Umbilical cord (tissue), 2 donors: Measurements from ENCODE around the gene HS6ST1. TPM values are rescaled to one million over a fixed set of nuclear protein-coding genes. Genes with fewer than 3 reads are reported as not detected.
A peak's percentile ranks its signal among the peaks of the same experiment; 100 is the strongest.
"Not testable (repeated sequence)": the region's sequence is repeated elsewhere in the genome, so short reads cannot be mapped to it uniquely, and the experiment has no call there.

ENCODE experiments used
- DNase-seq: peaks from one replicate; pipeline ENCODE4 v3.0.0-alpha.2; 2015; ENCODE audit warnings: low spot score
- total RNA-seq: library from RNA; depleted of rRNA; stranded (reverse); fragments of >200 nt; gene quantifications from one replicate; pipeline ENCODE4 v1.2.3, GENCODE V29; 2014; ENCODE audit warnings: low replicate concordance; ENCODE audit not compliant: insufficient read depth

HS6ST1 gene
- total RNA-seq, 1 donor from 2014 or later = 23.6 TPM

DNA sequence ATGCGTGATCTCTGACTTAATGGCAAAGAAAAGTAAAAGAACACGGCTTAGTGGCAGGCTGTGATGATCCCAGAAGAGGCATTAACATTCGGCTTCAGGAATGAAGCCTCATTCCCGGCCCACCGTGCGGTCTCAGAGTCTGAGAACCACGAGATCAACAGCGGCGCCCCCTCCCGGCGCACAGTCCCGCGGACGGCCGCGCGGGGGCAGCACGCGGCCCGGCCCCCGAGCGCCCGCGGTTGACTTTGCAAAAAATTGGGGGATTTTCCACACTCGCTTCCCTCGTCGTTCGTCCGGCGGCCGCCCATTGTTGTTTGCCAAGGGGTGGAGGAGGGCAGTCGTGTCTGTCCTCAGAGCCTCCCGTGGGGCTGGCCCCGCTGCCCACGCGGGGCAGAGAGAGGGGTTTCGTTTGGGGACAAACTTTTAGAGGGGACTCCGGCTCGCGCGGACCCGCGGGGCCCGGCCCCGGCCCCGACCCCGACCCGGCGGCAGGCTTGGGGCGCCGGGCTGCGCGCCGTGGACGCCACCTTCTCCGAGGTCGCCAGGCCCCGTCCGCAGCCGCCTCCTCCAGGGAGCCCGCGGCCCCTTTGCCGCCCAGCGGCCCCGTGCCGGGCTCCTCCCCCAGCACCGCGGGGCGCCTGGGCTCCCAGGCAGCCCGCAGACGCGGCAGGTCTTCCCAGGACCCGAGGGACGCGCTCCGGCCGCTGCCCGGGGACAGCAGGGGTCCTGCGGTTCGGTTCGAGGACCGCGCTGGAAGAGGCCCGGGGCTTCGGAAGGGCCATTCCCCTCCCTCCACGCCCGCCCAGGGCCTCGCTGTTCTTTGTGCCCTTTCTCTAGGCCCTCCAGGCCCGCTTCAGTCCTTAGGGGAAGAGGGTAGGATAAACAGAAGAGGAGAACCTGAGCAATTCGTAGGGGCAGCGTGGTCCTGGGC, 3.4 kb upstream of the HS6ST1 start:
- DNase-seq = peak; percentile 90

DNA sequence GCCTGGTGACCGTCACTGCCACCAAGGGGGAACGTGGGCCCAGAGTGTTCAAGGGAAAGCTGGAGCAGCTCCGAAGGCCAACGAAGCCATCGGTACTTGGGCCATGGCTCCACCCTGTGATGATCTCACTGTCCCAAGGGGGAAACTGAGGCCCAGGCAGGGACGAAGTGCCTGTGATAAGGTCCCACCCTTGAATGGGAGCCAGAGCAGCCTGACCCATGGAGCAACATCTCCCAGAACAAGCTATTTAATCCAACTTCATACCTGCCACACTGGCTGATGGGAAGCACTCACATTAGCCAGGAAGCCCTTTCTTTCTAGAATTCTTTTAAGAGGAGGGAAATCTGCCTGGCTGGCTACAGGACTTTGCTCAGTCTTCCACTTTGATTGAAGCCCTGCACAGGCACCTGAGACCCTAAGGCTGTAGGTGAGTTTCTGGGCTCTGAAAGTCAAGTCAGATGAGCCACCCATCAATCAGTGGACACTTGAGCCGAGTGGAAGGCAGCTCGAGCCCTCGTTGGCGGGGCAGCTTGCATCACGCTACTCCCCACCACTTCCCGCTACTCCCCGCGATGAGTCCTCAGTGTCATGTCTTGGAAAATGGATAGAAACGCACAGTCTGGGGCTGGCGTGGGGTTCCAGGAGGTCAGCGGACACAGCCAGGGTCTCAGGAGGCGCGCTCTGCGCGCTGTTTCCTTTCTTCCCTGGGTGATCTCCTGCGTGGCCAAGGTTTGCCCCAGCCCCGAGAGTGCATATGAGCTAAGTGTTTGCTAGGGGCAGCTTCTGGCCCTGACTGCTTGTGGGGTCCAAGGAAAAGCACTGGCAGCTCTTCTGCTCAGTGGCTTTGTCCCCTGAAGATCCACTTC, 2.5 kb upstream of the HS6ST1 start:
- no peak for DNase-seq

DNA sequence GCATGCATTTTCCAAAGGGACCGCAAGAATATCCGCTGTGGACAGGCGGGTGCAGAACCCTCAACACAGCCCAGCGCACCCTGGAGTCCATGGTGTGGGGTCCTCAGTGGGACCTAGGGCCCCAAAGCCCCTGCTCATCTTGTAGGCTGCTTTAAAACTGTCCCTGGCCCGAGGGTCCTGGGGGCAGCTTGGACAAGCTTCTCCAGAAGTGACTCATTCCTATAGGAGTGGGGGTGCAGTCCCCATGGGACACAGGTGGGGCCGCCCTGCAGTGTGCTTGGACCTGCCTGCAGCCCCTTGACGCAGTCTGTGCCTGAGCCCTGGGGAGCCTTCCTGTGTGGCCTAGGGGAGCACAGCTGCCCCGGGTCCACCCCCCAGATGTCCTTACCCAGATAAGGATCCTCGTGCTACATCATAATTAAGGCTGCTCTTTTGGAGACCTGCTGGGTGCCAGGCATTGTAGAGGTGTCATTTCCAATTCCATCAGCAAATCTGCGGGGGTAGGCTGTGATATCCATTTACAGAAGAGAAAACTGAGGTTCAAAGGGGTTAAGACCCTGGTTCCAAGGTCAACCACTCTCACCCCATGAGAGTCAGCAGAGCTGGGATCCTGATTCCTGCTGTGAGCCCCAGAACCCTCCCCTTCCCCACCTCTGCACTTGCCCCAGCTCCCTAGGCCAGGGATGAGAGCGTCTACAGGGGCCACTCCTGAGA, 1.7 kb upstream of the HS6ST1 start:
- DNase-seq = no peak

DNA sequence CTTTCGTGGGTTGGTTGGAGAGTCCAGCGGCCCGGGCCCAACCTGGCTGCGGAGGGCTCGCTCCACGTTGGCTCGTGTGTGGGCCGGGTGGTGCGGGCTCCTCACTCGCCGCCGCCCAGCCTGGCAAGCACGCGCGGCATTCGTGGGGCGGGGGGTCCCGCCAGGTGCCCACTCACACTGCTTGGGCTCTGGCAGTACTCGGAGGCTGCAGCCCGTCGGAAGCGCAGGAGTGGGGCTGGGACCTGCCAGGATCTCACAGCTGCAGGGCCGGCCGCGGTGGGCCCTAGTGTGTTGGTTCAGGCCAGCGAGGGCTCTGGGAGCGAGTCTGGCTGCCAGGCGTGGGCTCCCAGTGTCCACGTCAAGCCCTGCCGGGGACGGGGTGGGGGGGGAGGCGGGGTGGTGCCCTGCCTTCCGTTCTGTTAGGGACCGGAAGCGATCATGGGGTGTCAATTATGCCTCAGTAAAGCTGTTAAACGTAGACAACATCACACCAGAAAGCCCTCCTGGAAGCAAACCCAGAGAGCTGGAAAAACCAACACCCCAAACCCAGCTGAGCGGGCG, 1.0 kb upstream of the HS6ST1 start:
- no peak for DNase-seq

DNA sequence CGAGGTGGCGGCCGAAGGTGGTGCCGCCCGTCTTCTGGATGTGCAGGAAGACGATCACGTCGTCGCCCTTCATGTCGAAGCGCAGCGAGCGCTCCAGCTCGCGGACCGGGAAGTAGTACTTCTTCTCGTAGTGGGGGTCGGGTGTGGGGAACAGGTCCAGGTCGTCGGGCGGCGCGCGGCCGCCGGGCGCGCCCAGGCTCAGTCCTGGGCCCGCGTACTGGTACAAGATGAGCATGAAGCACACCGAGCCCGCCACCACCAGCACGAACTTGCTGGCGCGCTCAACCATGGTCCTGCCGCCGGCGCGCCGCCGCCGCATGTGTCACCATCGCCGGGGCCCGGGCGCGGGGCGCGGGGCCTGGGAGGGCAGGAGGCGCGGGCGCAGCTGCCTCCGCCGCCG, 423 bp downstream of the HS6ST1 start:
- DNase-seq = not testable (repeated sequence)

DNA sequence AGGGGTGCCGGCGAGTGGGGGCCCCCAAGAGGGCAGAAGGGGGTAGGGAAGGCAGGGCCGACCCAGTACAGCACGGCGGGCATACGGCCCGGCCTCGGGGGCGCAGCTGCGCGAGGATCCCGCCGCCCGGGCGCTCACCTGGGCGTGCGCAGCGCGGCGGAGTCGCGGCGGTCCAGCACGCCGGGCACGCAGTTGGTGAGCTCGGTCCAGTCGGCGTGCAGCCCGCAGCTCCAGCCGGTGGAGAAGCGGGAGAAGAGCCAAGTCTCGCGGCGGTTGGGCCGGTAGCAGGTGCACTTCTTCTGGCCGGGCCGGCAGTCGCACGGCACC, 806 bp downstream of the HS6ST1 start:
- DNase-seq = not testable (repeated sequence)

DNA sequence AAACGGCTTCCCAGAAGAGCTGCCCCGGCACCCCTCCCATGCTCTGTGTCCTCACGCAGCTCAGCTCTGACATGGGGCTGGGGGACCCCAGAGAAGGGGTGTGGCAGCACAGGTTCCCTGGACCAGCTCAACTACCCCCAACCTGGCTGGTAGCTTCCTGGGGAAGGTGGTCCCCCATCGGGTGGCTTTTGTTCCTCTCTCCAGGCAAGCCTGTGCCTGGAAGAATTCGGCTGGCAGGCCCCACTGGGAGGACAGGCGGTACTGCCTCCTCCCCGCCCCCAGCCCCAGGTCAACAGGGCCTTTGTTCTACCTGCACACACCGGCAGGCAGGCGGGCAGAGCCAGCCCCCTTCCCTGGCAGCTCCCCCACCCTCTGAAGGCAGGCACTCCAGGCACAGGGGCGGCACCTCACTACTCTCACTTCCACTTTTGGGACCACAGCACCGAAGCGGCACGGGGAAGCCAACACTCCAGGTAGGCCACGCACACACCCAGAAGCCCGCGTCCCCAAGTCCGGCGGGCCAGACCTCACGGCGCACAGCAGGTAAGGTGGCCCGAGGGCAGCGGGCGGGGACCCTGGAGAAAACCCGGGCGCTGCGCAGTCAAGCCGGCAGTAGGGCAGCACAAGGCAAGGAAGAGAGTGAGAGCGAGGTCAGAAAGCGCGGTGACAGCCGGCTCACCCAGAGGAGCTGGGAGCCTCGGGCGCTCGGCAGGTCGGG, 1.3 kb downstream of the HS6ST1 start:
- DNase-seq = no peak

DNA sequence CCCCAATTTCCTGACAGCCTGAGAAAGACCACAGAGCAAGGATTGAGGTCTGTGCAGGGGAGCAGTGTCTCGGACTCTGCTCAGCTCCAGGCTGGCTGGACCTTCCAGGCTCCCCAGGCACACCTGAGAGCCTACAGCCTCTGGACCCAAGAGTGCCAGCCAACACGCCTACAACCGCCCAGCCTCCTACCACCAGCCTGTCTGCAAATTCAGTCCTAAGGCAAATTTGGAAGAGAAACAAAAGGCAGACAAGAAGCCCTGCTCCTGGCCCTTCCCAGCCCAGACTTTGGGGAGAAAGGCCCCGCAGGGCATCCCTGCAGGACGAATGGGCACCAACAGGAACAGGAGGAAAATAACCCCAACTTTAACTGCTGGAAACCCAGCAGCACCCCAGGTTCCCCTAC, 1.9 kb downstream of the HS6ST1 start:
- no peak for DNase-seq

DNA sequence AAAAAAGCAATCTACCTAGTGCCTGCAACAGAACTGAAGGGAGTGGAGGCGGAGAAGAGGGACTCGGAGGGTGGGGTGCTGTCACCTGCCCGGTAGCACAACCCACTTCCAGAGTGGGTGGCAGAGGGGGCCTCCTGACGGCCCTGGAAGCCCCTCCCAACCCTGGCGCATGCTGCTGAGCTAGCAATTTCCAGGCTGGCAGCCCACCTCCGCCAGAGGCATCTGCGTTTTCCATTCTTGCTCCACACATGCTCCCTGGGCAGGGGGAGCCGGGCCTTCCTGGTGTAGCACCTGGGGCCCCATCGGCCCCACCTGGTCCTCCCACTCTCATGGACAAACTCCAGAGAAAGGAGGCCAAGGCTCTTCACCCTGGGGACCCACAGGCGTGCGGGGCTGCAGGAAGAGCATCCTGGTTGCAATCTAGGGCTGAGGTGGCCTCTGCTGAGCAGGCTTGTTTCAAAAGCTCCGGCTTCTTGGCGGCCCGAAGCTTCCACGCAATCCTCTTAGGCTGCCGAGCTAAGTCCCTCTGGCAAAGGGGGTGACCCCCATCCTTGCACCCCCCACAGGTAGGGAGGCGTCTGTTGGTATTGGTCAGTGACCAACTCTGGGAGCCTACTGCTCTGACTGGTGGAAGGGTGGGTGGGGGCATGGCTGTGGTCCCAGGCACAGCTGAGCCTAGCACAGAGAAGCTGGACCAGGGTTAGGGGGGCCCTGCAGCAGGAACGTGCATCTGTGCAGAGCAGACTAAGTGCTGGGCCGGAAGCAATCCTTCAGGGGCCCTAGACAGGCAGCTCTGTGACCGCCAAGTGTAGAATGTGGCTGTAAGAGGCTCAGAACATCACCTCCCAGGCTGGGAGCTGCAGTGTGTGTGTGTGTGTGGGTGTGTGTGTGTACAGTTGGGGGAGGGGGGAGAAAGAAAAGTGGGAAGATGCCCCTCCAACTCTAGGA, 2.6 kb downstream of the HS6ST1 start:
- DNase-seq = peak; percentile 37

DNA sequence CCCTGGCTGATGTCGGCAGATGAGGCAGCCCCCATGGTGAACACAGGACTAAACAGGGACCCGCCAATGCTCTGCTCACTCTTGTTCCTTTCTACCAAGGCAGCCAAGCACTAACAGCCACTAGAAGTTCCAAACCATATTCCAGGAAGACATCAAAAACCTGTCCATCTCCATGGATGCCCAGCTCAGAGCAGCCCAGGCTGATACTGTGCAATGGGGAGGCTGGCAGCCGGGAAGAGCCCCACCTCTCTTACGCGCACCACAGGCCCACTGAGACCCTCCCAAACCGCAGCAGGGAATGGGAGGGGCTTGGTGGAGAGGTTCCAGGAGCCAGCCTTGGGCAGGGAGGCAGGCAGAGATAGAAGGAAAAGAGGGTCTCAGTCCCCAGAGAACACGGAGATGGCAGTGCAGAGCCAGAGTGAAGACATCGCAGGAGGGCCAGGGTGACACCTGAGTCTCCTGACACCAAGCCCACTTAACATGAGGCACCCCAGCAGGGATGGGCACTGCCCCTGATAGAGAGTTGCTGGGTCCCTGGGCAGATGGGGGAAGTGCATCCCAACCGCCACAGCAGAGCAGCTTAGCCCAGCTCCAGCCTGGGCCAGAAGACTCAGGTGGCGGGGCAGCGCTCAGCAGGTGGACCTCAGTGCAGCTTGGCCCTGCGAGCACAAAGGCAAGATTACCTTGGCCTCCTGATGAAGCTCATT, 3.4 kb downstream of the HS6ST1 start:
- DNase-seq = no peak

DNA sequence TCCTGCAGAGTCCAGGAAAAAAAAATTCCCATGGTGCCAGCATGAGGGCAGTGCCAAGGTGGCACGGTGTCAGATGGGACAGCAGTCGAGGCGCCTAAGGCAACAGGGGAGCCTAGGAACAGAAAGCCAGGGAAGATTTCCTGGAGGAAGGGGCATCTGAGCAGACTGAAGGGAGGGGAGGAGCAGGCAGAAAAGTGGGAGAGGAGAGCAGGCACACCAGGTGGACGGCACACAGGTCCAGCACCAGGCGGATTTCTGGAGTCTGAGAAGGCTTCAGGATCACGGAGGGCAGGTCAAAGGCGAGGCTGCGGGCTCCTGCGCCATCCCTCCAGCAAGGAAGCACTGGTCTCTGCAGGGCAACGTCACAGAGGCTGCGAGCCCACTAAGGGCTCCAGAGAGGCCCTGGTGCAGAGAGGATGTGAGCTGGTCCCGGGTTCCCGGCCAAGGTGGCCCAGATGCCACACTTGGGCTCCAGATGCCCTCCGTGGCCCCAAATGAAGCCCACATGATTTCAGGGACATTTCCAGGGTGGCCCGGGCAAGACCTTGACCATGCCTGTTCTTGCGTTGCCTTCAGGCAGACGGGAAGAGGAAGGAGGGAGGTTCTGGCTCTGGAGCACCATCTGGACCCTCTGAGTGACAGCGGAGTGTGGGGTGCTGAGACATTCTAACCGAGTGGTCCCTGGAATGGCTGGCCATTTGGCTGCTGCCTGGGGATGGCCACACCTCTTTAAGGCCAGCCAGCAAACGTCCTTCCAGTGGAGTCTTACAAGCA, 4.1 kb downstream of the HS6ST1 start:
- DNase-seq = no peak

DNA sequence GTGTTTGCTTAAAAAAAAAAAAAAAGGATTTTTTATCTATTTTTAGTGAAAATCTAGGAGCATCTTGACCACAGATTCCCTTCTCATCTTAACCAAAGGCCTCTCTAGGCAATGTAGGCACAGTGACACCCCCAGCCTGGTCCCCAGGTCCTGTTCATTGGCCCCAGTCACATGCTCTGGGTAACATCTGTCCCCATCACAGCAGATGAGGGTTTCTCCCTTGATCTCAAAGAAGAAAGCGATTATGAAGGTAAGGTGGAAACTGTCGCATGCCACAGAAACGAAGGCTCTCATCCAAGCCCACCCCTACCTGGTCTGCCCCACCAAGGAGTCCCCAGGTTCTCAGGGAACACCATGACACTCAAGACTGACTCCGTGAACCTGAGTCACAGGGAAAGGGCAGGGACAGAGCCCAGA, 4.7 kb downstream of the HS6ST1 start:
- no peak for DNase-seq

DNA sequence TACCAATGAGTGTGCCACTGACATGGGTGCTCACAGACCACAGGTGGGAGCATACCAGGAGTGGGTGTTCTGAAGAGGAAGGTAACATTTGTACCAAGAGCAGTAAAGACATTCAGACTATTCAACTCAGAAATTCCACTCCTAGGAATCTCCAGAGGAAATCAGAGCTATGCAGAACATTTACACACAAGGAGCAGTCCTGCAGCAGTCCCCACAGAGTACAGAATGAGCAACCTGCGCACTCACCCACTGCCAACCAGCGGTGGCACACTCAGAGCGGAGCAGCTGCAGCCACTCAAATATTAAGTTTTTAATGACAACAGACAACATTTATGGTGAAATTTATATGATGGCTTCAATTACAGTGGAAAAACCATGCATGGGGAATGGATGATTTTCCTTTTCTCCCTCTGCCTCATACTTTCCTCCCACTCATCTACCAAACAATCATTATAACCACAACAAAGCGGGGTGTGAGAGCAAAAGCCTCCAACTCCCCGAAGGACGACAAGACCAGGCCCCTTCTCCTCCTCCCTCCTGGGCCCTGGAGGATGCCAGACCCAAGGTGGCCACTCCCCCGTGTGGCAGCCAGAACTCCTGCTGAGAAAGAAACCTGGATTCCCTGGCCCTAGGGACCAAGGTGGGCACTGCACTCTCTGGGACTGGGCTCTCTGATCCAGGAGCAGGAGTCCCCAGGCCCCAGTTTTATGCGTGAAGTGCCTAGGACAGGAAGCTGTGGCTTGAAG, 5.4 kb downstream of the HS6ST1 start:
- DNase-seq = no peak

DNA sequence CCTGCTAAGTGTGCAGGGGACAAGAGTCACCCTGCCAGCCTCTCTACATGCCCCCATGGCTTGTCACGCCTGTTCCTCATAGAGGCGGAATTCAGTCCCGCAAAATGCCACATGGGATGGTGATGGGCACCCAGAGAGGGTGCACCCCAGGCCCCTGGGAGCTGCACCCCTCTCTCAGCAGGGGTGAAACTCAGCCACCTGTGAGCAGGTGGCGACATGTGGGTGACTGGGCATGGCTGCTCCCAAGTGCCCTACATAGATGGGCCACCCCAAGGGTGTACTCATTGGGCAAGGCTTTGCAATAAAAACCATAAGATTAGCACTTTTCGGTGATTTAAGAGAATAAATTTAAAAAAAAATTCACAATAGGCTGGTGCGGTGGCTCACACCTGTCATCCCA, 6.3 kb downstream of the HS6ST1 start:
- no peak for DNase-seq

DNA sequence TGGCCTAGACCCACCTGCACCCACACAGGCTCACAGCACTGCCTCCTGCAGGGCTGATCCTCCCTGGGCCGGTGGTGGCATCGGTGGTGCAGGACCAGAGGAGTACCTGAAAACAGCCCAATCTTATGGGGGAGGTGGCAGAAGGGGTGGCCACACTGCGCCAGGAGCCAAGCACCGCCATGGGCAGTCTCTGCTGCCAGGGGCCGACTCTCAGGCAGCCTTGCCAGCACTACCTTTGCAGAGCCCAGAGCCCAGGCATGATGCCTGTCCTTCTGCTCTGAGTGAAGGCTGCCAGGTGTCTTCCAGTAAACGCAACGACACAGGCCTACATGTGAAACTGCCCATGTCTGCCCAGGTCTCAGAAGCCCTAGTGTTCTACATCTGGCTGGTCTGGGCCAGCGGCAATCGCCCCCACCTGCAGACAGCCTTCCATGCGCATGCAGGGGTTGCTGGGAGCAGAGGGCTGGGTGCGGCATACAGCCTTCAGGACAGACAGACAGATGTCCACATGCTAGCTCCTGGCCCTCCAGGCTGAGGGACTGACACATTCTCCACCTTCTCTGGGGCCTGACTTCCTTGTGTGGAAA, 6.8 kb downstream of the HS6ST1 start:
- DNase-seq = no peak

DNA sequence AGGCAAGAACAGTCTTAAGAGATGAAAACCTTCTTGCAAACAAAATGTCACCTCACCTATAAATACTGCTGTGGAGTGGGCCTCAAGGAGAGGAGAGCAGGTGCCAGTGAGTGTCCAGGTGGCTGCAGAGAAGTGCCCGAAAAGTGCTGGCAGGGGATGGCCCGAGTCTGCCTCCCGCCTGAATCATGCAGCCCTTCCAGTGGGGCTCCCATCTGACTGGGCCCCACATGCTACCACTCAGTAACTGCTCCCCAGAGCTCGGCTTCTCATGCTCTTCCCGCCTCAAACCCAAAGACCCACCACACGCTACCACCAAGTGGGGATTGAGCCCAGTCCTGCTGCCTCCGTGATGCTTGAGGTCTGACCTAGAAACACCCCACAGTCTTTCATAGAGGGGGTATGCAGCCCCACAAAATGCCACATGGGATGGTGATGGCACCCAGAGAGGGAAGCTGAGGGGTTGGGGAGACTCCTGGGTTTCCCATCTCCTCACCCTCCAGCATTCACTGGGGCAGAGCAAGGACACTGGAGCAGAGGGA, 7.4 kb downstream of the HS6ST1 start:
- no peak for DNase-seq

DNA sequence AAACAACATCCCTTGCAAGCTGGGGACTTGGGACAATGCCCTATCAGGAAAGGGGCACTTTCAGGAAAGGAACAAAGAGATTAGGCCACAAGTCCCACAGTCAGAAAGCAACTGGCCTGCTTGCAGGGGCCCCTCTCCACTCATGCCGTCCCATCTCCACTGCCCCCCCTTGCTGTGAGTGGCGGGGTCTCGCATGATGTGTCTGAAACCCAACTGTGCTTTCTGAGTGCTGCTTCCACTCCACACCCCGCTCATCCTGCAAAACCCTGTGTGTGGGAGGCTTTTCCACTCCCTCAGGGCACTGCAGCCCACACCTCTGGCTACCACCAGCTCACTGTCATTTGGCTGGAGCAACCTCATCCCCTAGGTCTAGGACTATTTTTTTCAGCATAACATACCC, 7.9 kb downstream of the HS6ST1 start:
- DNase-seq = no peak
